GM12872 (cell line): ENCODE data around the gene PDE4D.

Experiments used
- CTCF ChIP-seq: IDR thresholded peaks from 3 replicates; pipeline ENCODE4 v1.5.1; 2011; ENCODE audit warnings: low read depth, mild to moderate bottlenecking, low read length, moderate library complexity; ENCODE audit not compliant: insufficient read depth

PDE4D gene

DNA sequence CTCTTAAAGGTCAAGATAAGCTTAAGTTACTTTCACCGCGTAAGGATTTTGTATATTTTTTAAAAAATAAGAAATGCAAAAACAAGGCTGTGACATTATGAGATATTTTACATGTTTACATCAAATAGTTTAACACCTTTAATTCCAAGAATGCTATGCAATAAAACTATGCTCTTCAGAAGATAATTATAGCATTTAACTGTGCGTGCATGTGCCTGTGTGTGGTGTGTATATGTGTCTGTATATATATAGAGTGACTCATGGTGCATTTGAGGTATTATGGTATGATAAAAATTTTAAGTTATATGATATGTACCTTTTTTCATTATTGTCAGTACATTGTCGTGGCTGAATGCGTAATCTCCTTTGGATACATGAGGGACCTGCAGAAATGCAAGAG is 539.3 kb downstream of the PDE4D start:
- TF ChIP-seq CTCF = no peak

- TF ChIP-seq CTCF = no peak
These were observed 542.3 kb downstream of the PDE4D start for GRCh38 chr5:59351076-59351794.

- TF ChIP-seq CTCF = no peak
These were observed 545.3 kb downstream of the PDE4D start for GRCh38 chr5:59348189-59348588.

DNA sequence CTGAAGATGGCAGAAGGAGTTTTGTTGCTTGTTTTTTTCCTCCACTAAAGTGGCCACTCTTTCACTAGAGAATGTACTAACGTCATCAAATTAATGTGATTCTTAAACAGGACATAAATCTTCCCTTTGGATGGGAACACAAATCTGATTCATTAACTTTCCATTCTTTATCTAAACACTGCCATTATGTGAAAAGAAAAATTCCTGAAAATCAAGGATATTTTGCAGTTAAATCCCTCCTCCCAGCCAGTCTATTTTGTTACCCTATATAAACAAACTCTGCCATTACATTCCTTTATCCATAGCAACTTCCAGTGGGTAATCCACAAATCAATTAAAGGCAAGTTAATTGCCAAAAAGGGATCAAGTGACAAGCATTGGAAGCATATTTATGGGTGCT is 546.5 kb downstream of the PDE4D start:
- no peak for TF ChIP-seq CTCF

DNA sequence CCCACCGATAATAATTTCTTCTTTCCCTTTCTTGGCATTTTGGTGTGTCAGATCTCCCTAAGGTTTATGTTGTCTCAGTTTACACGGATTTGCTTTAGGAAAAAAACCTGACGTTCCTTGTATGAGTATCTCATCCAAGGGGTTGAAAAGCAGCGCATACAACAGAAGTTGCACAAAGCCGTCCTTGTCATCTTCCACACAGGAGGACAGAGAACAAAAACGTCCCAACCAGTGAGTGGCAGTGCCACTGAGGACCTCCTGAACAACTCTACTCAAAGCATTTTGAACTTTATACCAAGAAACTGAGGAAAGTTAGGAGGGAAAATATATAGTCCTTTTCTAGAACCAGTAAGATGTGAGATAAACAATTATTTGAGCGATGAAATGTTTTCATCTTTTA is 547.0 kb downstream of the PDE4D start:
- no peak for TF ChIP-seq CTCF

DNA sequence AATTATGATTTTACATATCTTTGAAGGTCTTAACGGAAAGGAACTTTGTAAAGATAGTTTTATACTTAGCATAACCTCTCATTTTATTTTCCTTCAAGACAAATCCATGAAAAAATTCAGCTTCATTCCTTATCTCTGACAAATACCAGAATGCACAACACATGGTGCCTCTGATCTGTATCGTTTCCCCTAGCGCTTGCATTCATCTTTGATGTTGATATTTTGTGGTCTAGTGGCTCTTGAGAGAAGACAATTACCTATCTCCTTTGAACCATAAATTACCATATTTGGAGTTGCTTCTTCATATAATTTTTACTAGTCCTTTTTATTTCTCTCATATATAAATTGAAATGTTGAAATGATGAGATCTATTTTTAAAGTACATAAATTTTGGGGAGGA is 551.3 kb downstream of the PDE4D start:
- TF ChIP-seq CTCF = no peak

DNA sequence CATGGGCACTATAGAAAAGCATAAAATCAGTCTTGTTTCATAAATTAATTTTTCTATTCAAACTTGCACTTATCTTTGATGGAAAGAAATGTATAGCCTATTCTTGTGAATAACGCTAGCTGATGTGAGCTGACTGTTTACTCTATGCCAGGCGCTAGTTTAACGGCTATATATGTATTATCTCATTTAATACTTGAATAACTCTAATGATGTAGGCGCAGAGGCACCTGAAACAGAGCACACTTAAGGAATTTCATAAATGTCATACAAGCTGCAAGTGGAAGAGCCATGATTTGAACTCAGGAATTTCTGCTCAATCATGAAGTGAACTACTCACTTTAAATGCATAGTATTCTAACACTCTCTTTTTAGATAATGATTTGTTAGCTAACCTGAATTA is 551.8 kb downstream of the PDE4D start:
- no peak for TF ChIP-seq CTCF
